Measurements from ENCODE around the gene THTPA. TPM values are rescaled to one million over a fixed set of nuclear protein-coding genes. Genes with fewer than 3 reads are reported as not detected.
"Not testable (repeated sequence)": the region's sequence is repeated elsewhere in the genome, so short reads cannot be mapped to it uniquely, and the experiment has no call there.

Gene THTPA
- total RNA-seq, 1 experiment from 2014 or later, result 20.0 TPM

DNA sequence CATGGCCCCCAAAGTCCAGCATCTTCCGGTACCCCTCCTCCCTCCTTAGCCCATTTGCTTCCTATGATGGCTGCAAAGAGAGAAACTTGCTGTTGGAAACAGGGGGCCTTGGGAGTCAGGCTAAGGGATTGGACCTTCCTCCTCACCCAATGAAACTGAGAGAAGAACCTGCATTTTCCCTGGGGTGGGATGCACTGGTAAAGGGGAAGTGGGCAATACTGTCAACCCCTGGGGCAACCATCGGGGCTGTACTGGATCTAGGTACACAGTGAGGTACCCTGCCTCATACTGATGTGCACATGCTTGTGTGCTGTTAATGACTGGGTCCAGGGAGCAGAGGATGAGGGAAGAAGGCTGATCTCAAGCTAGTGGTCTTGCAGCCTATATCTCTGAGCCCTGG is 33.5 kb downstream of the THTPA start:
- no peak for ATAC-seq
- Mint-ChIP-seq H3K27ac (no peak overlapping the region), H3K36me3 (peaks cover 3% of the 10 kb centered on the region; the same call in 1 of the 2 replicates), H3K27me3 (ENCODE audit: low read depth) (peaks cover 13% of the 10 kb centered on the region), H3K4me3 (no peak overlapping the region), H3K9me3 (no peaks in the 10 kb centered on the region), H3K4me1 (peaks cover 20% of the 10 kb centered on the region)
- CTCF ChIA-PET, result interaction anchor here (0.6 to 2.7 kb wide), 46 partner anchors 8 to 519 kb away, joined by 3 to 103 read pairs (median 5); partner anchors contain the start of genes DHRS4, JPH4 and PCK2
- POLR2A ChIA-PET, result interaction anchor here (1.1 kb wide), 1 partner anchor 42 kb away, joined by 5 read pairs; no protein-coding TSS in a partner anchor
- no peak for DNase-seq (ENCODE audit: low spot score)
- TF ChIP-seq SMAD3 (CRISPR knock-in tag; IDR thresholded peaks at IDR 0.05; ENCODE audit: borderline replicate concordance), result no peak
- TF ChIP-seq NR1H2 (CRISPR knock-in tag; IDR thresholded peaks at IDR 0.05), result no peak
- TF ChIP-seq, protein P1, sequence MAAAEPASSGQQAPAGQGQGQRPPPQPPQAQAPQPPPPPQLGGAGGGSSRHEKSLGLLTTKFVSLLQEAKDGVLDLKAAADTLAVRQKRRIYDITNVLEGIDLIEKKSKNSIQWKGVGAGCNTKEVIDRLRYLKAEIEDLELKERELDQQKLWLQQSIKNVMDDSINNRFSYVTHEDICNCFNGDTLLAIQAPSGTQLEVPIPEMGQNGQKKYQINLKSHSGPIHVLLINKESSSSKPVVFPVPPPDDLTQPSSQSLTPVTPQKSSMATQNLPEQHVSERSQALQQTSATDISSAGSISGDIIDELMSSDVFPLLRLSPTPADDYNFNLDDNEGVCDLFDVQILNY (CRISPR knock-in tag; IDR thresholded peaks at IDR 0.05), result no peak
- no peak for TF ChIP-seq NR3C1 (CRISPR knock-in tag; conservative IDR thresholded peaks at IDR 0.05; ENCODE audit: low read depth)
- TF ChIP-seq ZBTB21 (CRISPR knock-in tag; IDR thresholded peaks at IDR 0.05; ENCODE audit: borderline replicate concordance), result no peak

DNA sequence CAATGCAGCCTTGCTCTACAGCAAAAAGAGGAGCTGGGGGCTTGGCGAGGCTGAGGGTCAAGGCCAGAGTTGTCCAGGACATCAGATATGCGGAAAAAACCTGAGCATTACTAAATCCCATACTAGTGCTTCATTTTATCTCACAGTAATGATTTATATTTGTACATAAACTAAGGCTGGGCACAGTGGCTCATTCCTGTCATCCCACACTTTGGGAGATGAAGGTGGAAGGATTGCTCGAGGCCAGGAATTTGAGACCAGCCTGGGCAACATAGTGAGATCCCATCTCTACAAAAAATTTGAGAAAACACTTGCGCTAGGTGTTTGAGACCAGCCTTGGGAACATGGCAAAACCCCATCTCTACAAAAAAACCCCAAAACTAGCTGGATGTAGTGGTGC is 34.1 kb downstream of the THTPA start:
- no peak for DNase-seq (ENCODE audit: low spot score)
- Mint-ChIP-seq H3K4me1 (peaks cover 20% of the 10 kb centered on the region), H3K9me3 (no peaks in the 10 kb centered on the region), H3K27ac (no peak overlapping the region), H3K4me3 (no peak overlapping the region), H3K36me3 (peaks cover 3% of the 10 kb centered on the region; the same call in 1 of the 2 replicates), H3K27me3 (ENCODE audit: low read depth) (peaks cover 13% of the 10 kb centered on the region)
- POLR2A ChIA-PET, result no interaction called here
- TF ChIP-seq TEAD4 (CRISPR knock-in tag; IDR thresholded peaks at IDR 0.05), result no peak
- TF ChIP-seq ZNF138 (CRISPR knock-in tag; conservative IDR thresholded peaks at IDR 0.05), result no peak
- no peak for TF ChIP-seq KAT7 (CRISPR knock-in tag; IDR thresholded peaks at IDR 0.05; ENCODE audit: borderline replicate concordance)
- TF ChIP-seq ZNF121 (CRISPR knock-in tag; IDR thresholded peaks at IDR 0.05), result 0 out of 2 replicates have a peak, but pooled peaks have one; percentile 24
- ATAC-seq, result no peak
- CTCF ChIA-PET, result interaction anchor here (1.1 to 3.6 kb wide), 5 partner anchors 10 to 320 kb away, joined by 4 to 38 read pairs (median 10); partner anchors contain the start of gene JPH4

DNA sequence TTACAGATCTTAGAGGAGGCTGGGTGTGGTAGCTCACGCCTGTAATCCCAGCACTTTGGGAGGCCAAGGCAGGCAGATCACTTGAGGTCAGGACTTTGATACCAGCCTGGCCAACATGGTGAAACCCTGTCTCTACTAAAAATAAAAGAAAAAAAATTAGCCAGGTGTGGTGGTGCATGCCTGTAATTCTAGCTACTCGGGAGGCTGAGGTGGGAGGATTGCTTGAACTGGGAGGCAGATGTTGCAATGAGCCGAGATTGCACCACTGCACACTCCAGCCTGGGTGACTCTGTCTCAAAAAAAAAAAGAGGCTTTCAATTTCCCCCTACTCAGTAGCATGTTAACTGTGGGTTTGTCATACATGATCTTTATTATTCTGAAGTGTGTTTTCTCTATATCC is 38.1 kb downstream of the THTPA start:
- ATAC-seq; H3K9me3 Mint-ChIP-seq; H3K27me3 Mint-ChIP-seq (ENCODE audit: low read depth); H3K27ac Mint-ChIP-seq; DNase-seq (ENCODE audit: low spot score); H3K36me3 Mint-ChIP-seq; H3K4me3 Mint-ChIP-seq: not testable (repeated sequence)
- CTCF ChIA-PET, result interaction anchor here (1.4 kb wide), 1 partner anchor 38 kb away, joined by 10 read pairs; no protein-coding TSS in a partner anchor
- peaks cover 12% of the 10 kb centered on the region for H3K4me1 Mint-ChIP-seq
- POLR2A ChIA-PET, result interaction anchor here (0.7 kb wide), 1 partner anchor 22 kb away, joined by 3 read pairs; no protein-coding TSS in a partner anchor

DNA sequence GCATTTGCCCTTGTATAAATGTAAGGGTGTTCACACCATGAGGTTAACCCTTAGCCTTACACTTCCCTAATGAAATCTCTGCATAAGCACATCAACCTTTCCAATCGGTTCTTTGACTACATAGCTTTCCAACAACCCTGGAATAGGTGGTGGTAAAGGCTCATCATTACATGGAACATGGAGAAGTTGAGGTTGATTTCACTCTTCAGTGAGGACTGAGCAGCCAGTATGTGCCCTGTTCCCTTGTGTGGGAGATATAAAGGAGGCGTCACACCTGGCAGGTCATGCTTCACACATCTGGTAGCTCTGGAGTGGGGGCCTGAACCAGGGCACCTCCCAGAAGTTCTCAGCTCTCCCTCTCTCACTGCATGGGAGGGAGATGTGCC is 44.2 kb downstream of the THTPA start:
- no peak for ATAC-seq
- 0 out of 2 replicates have a peak, but pooled peaks cover 3% of the 10 kb centered on the region for H3K9me3 Mint-ChIP-seq
- H3K36me3 Mint-ChIP-seq, result no peaks in the 10 kb centered on the region
- peaks cover 3% of the 10 kb centered on the region; the same call in 1 of the 2 replicates for H3K27me3 Mint-ChIP-seq (ENCODE audit: low read depth)
- no peak for TF ChIP-seq GRHL2 (CRISPR knock-in tag; IDR thresholded peaks at IDR 0.05; ENCODE audit: insufficient replicate concordance, severe bottlenecking)
- TF ChIP-seq ZNF396 (CRISPR knock-in tag; IDR thresholded peaks at IDR 0.05; ENCODE audit: borderline replicate concordance), result no peak
- no peak for TF ChIP-seq ZNF423 (CRISPR knock-in tag; IDR thresholded peaks at IDR 0.05)
- no peak overlapping the region for H3K27ac Mint-ChIP-seq
- ChIA-PET CTCF (interaction anchor here (1.5 kb wide), 1 partner anchor 12 kb away, joined by 8 read pairs; no protein-coding TSS in a partner anchor), POLR2A (no interaction called here)
- no peak overlapping the region for H3K4me3 Mint-ChIP-seq
- H3K4me1 Mint-ChIP-seq, result no peaks in the 10 kb centered on the region
- DNase-seq (ENCODE audit: low spot score), result no peak

DNA sequence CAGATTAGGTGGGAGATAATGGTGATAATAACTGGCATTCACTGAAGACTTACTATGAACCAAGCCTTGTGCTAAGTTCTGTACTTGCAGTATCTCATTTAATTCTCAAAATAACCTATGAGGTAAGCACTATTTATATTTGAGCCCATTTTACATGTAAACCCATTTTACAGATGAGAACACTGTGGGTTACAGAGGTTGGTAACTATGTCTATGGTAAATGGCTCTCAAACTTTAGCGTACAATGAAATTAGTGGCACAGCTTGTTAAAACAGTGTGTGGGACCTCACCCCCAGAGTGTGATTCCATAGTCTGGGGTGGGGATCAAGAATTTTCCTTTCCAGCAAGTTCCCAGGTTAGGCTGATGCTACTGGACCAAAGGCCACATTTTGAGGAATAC is 44.7 kb downstream of the THTPA start:
- H3K27ac Mint-ChIP-seq, result no peak overlapping the region
- H3K4me3 Mint-ChIP-seq, result no peak overlapping the region
- 0 out of 2 replicates have a peak, but pooled peaks cover 3% of the 10 kb centered on the region for H3K9me3 Mint-ChIP-seq
- H3K36me3 Mint-ChIP-seq, result no peaks in the 10 kb centered on the region
- peaks cover 3% of the 10 kb centered on the region; the same call in 1 of the 2 replicates for H3K27me3 Mint-ChIP-seq (ENCODE audit: low read depth)
- ChIA-PET CTCF (interaction anchor here (1.5 kb wide), 1 partner anchor 12 kb away, joined by 8 read pairs; no protein-coding TSS in a partner anchor), POLR2A (no interaction called here)
- no peak for DNase-seq (ENCODE audit: low spot score)
- no peaks in the 10 kb centered on the region for H3K4me1 Mint-ChIP-seq
- no peak for ATAC-seq
- no peak for TF ChIP-seq JUN (CRISPR knock-in tag; IDR thresholded peaks at IDR 0.05)
- TF ChIP-seq, protein P2, sequence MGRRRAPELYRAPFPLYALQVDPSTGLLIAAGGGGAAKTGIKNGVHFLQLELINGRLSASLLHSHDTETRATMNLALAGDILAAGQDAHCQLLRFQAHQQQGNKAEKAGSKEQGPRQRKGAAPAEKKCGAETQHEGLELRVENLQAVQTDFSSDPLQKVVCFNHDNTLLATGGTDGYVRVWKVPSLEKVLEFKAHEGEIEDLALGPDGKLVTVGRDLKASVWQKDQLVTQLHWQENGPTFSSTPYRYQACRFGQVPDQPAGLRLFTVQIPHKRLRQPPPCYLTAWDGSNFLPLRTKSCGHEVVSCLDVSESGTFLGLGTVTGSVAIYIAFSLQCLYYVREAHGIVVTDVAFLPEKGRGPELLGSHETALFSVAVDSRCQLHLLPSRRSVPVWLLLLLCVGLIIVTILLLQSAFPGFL (CRISPR knock-in tag; IDR thresholded peaks at IDR 0.05; ENCODE audit: borderline replicate concordance), result no peak
- TF ChIP-seq, protein P3, sequence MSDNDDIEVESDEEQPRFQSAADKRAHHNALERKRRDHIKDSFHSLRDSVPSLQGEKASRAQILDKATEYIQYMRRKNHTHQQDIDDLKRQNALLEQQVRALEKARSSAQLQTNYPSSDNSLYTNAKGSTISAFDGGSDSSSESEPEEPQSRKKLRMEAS (CRISPR knock-in tag; IDR thresholded peaks at IDR 0.05), result no peak
- TF ChIP-seq, protein P4, sequence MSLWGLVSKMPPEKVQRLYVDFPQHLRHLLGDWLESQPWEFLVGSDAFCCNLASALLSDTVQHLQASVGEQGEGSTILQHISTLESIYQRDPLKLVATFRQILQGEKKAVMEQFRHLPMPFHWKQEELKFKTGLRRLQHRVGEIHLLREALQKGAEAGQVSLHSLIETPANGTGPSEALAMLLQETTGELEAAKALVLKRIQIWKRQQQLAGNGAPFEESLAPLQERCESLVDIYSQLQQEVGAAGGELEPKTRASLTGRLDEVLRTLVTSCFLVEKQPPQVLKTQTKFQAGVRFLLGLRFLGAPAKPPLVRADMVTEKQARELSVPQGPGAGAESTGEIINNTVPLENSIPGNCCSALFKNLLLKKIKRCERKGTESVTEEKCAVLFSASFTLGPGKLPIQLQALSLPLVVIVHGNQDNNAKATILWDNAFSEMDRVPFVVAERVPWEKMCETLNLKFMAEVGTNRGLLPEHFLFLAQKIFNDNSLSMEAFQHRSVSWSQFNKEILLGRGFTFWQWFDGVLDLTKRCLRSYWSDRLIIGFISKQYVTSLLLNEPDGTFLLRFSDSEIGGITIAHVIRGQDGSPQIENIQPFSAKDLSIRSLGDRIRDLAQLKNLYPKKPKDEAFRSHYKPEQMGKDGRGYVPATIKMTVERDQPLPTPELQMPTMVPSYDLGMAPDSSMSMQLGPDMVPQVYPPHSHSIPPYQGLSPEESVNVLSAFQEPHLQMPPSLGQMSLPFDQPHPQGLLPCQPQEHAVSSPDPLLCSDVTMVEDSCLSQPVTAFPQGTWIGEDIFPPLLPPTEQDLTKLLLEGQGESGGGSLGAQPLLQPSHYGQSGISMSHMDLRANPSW (CRISPR knock-in tag; conservative IDR thresholded peaks at IDR 0.05; ENCODE audit: low read depth), result no peak
- TF ChIP-seq ZNF416 (CRISPR knock-in tag; IDR thresholded peaks at IDR 0.05), result no peak
- TF ChIP-seq, protein P5, sequence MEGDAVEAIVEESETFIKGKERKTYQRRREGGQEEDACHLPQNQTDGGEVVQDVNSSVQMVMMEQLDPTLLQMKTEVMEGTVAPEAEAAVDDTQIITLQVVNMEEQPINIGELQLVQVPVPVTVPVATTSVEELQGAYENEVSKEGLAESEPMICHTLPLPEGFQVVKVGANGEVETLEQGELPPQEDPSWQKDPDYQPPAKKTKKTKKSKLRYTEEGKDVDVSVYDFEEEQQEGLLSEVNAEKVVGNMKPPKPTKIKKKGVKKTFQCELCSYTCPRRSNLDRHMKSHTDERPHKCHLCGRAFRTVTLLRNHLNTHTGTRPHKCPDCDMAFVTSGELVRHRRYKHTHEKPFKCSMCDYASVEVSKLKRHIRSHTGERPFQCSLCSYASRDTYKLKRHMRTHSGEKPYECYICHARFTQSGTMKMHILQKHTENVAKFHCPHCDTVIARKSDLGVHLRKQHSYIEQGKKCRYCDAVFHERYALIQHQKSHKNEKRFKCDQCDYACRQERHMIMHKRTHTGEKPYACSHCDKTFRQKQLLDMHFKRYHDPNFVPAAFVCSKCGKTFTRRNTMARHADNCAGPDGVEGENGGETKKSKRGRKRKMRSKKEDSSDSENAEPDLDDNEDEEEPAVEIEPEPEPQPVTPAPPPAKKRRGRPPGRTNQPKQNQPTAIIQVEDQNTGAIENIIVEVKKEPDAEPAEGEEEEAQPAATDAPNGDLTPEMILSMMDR (IDR thresholded peaks at IDR 0.05), result no peak
- no peak for TF ChIP-seq NR2C2 (CRISPR knock-in tag; IDR thresholded peaks at IDR 0.05)
